ENCODE results near the gene CHRND.

Gene CHRND

GRCh38 chr2:232525791-232526371, at the start of gene CHRND:
CHRND (plus strand) TSS chr2:232526160; CDS start chr2:232526216, 56 bp downstream.
- DNase-seq: no peak

DNA sequence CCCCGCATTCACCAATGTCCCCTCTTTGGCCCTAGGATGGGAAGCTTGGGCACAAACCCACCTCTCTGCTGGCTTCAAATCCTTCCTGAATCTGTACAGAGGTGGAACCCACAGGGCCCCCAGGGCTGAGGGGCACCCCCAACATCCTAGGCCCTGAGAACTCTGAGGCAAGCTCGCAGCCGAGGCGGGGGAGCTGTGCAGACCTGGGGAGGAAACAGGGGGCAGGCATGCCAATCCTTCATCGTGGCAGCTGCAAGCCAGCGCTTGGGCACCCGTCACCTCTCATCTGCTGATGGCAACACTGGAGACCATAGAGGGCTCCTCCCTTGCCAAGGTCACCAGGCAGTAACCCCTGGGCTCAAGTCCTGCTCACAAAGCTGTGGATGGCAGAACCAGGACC, 49.2 kb upstream of the CHRND start:
- DNase-seq: no peak

GRCh38 chr2:232477751-232478510, 48.0 kb upstream of the CHRND start:
- no peak for DNase-seq

DNA sequence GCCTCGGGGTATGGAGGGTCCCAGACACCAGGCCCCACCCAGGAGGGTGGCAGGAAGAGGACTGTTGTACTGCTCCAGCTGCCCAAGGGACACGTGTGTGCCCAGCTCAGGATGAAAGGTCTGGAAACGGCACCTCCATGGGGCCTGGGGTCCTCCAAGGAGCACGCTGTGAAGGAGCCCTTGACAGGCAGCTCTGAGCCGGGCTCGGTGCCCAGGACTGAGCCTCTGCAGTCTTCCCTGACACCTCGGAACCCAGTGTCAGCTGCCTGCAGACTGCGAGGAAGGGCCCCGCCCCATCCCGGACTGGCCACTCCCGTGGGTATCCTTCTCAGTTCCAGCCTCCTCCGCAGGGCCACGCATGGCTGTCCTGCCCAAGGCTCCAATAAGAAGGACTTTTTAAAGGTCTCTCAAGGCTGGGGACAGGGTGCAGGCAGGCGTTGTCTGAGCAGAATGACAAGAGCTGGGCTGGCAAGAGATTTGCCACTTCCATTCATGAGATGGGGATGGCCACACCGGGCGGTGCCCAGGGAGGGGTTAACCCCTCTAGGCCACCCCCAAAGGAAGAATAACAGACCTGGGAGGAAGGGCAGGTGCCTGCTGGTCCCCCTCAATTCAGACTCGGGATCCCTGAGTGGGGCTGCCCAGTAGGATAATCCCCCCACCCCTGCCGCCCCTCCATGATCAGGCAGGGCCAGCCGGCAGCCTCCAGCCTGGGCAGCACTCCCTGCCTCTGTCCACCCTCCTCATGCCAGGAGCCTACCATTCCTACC, 47.2 kb upstream of the CHRND start:
- DNase-seq: no peak

GRCh38 chr2:232479341-232480200, 46.4 kb upstream of the CHRND start:
- DNase-seq: no peak

DNA sequence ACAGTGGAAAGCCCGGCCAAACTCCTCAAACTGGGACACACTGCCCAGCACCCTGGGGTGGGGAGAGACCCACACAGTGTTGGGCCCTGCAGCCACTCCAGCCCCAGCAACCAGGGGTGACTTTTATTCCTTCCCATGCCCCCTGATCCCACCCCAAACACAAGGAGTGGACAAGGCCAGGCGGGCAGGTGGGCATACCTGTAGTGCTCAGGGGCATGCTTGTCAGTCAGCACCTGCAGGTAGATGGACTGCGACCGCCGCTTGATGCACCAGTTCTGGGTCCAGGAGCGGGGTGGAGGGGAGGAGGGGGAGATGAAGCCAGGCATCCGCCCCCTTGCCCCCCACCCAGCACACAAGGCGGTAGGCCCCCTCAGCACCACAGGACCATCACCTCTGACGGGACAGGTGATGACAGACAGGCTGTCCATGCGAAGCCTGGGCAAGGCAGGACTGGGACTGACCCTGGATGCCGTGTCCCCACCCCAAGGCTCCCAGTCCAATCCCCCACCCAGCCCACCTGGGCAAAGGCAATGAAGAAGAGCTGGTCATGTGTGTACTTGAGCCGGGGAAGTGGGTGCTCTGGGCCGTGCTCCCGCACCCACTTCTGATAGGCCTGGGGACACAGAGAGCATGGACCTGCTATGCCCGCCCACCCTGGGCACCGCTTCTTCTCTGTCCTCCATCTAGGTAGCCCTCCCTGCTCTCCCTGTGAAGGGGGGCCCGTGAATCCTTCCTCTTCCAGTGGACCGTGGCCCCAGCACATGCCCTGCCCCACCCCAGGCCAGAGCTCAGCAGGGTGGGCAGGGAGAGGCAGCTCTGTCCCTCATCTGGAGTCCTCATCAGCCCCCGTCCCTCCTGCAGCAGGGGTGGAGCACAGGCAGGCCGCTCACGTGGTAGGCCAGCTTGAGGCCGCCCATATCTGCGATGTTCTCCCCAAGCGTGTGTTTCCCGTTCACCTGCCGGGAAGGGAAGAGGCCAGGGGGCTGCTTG, 45.5 kb upstream of the CHRND start:
- DNase-seq: no peak

DNA sequence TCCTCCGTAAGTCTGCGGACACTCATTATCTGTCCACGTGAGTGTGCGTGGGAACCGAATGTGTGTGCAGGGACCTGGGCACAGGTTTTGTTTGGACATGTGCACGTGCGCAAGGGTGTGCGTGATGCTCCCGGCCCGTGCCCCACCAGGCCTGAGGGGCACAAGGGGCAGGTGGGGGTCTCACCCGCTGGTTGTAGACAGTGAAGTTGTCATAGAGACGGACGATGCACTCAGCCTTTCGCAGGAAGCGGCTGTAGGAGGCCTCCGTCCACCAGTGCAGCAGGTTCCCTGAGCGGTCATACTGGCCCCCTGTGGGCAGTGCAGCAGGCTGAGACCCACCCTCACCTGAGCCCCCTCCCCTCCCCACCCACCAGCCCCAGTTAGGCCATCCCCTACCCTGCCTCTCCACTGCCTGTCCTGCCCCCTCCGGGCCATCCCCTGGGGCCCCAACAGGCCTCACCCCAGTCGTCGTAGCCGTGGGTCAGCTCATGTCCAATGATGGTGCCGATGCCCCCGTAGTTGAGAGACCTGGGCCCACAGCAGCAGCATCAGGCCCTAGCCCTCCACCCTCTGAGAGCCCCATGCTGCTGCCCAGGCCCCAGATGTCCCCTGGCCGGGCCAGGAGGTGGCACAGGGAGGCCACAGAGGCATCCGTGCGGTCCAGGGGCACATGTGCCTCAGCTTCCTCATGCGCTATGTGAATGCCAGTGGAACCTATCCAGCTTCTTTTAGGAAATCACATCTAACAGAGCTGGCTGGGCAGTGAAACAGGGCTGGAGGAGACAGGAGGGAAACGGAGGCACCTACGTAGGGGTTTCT, 44.4 kb upstream of the CHRND start:
- no peak for DNase-seq

DNA sequence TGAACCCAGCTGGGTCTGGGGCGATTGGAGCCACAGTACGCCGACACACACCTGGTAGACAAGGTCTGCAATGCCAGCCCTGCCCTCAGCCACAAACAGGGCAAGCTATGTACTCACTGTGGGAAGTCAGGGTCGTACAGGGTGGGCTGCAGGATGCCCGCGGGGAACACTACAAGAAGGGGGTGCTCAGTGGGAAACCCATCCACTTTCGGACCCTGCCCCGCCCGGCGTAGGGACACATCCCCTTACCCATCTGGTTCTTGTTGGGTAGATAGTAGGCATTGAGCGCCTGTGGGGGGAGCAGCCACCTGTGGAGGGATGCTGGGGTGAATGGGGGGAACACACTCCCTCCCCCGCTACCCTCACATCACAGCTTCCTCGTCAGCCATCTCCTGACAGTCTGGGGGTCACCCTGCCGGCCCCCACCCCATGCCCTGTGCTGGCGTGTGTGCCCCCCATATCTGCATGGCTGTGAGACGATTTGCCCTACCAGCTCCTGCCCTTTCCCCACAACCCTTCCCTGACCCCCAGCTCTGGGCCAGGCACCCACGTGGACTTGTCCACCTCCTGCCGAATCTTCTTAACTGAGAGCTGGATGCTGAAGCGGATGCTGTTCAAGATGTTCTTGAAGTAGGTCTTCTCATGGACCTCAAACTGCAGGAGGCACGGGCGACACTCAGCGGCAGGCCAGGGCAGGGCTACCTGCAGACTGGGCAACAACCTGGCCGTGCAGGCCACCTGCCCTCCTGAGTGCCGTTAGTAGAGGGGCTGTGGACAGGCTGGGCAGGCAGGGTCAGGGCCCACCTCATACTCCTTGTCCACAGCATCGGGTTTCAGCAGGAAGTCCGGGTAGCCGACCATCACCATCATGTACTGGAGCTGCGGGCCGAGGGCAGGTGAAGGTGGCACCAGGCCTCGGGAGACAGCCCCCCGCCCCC, 43.4 kb upstream of the CHRND start:
- no peak for DNase-seq

DNA sequence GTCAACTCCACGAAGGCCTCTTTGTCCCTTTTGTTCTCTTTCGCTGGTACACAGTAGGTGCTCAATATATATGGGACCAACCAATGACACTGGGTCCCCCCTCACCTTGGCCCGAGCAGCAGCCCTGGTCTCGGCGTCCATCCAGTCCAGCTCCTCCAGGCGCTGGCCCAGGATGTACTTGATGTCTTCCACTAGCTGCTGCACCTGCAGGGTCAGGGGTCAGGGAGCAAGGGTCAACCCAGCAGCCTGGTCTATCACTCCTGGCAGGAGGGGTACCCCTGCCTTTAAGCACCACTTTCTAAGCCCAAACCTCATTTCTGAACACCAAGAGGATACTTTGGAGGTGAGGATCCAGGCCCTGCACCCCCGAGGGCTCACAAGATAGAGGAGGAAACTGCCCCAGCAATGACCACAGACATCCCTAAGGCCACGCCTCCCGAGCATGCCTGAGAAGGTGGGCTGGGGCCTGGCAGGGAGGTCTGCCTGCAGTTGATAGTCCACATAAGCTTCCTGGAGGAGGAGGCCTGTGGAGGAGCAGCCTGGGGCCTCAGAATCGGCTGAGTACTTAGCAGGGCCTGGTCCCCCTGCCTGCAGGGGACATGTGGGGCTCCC, 42.5 kb upstream of the CHRND start:
- DNase-seq: no peak

- no peak for DNase-seq
These were observed 41.9 kb upstream of the CHRND start for GRCh38 chr2:232483923-232484627.

- DNase-seq: no peak
These were observed 41.2 kb upstream of the CHRND start for GRCh38 chr2:232484628-232485347.

- no peak for DNase-seq
These were observed 40.6 kb upstream of the CHRND start for GRCh38 chr2:232485348-232485756.

GRCh38 chr2:232485757-232486557, 40.0 kb upstream of the CHRND start:
- no peak for DNase-seq

DNA sequence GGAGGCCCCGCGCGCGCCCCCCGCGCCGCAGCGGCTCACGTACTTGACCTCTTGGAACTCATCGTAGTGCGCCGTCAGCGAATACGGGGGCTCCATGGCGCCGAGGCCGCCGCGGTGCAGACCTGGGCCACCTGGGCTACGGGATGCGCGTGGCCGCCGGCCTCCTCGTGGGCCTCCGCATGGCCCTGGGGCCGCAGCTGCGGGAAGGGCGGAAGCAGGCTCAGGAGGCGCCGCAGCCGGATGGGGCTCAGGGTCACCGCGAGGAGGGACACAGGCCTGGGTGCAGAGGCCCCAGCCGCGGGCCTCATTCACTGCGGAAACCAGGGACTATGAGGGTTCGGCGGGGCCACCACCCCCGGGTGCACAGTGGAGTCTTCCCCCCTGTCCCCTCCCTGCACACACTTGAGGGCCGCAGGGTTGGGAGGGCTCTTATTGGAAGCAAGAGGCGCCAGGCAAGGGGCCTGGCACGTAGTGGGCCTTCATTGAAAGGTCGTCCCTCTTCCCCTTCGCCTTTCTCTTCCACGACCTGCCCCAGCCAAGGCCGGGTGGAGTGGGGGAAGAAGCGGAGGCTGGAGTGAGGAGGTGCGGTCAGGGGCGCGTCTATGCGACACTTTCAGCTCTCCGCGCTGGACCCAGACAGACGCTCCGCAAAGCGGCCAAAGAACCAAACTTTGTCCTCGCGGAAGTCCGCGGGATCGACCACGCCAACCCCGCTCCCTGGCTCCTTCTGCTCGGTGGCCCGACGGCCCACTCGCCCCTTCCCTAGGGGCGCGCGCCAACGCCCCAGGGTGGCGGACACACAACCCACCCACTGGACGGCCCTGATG, 39.2 kb upstream of the CHRND start:
- DNase-seq: no peak

GRCh38 chr2:232487385-232488096, 38.4 kb upstream of the CHRND start, which contains the start of gene ECEL1:
ECEL1 (minus strand) TSS chr2:232487834; CDS start chr2:232486653, 1,181 bp downstream.
- DNase-seq: no peak

All from stimulated activated CD4-positive, alpha-beta T cell treated with anti-CD3 and anti-CD28 coated beads, Interleukin-4, amount 100 ng/mL, for 4 hours (primary cell).